HG02763 (cell line): ENCODE measurements around the gene METTL9.
"Not testable (repeated sequence)": the region's sequence is repeated elsewhere in the genome, so short reads cannot be mapped to it uniquely, and the experiment has no call there.

Source experiments
- ATAC-seq: cut with Tn5 transposase; IDR thresholded peaks from one replicate; pipeline ENCODE4 v1.9.1; 2021; ENCODE audit warnings: mild to moderate bottlenecking, moderate library complexity; ENCODE audit not compliant: unreplicated experiment

METTL9 gene

GRCh38 chr16:21573506-21573905 lies 25.9 kb upstream of the METTL9 start:
- ATAC-seq, result not testable (repeated sequence)

DNA sequence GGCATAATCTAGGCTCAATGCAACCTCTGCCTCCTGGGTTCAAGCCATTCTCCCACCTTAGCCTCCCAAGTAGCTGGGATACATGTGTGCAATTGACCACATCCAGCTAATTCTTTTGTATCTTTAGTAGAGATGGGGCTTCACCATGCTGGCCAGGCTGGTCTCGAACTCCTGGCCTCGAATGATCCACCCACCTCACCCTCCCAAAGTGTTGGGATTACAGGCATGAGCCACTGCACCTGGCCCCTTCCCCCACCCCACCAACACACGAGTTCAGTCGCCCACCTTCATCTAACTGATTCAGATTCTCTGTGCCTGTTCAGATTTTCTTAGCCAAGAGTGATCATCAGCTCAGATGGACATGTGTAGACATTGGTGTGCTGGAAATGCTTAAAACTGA lies 25.0 kb upstream of the METTL9 start:
- no peak for ATAC-seq

- not testable (repeated sequence) for ATAC-seq
These were observed 23.1 kb upstream of the METTL9 start for GRCh38 chr16:21576323-21576722.

DNA sequence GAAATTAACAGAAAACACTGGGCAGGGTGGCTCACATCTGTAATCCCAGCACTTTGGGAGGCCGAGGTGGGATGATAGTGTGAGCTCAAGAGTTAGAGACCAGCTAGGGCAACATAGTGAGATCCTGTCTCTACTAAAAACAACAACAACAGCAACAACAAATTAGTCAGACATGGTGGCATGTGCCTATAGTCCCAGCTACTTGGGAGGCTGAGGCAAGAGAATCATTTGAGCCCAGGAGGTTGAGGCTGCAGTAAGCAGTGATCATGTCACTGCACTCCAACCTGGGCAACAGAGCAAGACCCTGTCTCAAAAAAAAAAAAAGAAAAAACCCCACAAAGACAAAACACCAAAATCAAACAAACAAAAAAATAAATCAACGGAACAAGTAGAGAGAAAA lies 21.9 kb upstream of the METTL9 start:
- not testable (repeated sequence) for ATAC-seq

DNA sequence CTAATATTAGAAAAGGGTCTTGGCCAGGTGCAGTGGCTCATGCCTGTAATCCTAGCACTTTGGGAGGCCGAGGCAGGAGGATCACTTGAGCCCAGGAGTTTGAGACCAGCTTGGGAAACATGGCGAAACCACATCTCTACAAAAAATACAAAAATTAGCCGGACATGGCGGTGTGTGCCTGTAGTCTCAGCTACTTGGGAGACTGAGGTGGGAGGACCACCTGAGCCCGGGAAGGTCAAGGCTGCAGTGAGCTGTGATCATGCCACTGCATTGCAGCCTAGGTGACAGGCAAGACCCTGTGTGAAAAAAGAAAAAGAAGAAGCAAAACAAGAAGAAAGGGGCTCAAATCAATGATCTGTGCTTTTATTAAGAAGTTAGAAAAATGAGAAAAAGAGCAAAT lies 21.1 kb upstream of the METTL9 start:
- not testable (repeated sequence) for ATAC-seq

GRCh38 chr16:21580131-21580530 lies 19.2 kb upstream of the METTL9 start:
- ATAC-seq, result not testable (repeated sequence)

DNA sequence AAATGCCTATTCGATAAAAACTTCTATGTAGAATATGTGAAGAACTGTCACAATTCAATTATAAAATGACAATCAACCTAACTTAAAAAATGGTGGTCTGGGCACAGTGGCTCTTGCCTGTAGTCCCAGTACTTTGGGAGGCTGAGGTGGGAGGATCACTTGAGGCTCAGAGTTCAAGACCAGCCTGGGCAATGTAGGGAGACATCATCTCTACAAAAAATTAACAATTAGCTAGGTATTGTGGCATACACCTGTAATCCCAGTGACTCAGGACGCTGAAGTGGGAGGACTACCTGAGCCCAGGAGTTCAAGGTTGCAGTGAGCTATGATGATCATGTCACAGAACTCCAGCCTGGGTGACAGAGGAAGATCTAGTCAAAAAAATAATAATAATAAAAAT lies 18.6 kb upstream of the METTL9 start:
- ATAC-seq, result no peak

DNA sequence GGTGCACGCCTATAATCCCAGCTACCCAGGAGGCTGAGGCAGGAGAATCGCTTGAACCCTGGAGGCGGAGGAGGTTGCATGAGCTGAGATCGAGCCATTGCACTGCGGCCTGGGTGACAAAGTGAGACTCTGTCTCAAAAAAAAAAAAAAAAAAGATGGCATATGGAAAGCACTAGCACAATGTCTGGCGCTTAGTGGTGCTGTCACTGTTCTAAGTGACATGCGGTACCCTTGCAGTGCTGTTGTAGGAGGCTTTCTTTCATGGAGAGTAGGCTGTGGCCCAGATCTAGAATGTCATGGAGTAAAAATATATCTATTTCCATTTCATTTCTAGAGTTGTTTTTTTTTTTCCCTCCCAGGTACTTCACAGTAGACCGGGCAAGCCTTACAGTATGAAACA lies 14.6 kb upstream of the METTL9 start:
- ATAC-seq, result no peak

GRCh38 chr16:21588593-21588992 lies 10.8 kb upstream of the METTL9 start:
- not testable (repeated sequence) for ATAC-seq

- no peak for ATAC-seq
These were observed 9.8 kb upstream of the METTL9 start for GRCh38 chr16:21589551-21589950.

DNA sequence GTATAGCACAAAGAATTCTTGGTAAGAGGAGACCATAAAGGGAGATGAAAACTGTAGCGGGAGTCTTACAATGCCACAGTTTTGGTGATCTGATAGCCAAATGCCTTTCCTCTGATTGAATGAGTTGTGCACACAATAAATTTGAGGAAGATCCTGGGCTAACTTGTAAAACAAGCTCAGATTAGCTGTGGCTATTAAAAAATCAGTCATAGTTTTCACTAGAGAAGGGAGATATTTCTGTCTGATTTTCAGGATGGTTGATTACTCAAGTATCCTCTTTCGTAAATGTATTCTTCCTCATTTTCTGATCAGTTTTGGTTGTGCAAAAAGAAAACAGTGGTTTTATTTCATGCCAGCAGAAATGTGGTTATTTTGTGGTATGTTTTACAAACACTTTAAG lies 9.1 kb upstream of the METTL9 start:
- no peak for ATAC-seq

- ATAC-seq, result no peak
These were observed 8.6 kb upstream of the METTL9 start for GRCh38 chr16:21590796-21591195.

- no peak for ATAC-seq
These were observed 7.2 kb upstream of the METTL9 start for GRCh38 chr16:21592191-21592590.

DNA sequence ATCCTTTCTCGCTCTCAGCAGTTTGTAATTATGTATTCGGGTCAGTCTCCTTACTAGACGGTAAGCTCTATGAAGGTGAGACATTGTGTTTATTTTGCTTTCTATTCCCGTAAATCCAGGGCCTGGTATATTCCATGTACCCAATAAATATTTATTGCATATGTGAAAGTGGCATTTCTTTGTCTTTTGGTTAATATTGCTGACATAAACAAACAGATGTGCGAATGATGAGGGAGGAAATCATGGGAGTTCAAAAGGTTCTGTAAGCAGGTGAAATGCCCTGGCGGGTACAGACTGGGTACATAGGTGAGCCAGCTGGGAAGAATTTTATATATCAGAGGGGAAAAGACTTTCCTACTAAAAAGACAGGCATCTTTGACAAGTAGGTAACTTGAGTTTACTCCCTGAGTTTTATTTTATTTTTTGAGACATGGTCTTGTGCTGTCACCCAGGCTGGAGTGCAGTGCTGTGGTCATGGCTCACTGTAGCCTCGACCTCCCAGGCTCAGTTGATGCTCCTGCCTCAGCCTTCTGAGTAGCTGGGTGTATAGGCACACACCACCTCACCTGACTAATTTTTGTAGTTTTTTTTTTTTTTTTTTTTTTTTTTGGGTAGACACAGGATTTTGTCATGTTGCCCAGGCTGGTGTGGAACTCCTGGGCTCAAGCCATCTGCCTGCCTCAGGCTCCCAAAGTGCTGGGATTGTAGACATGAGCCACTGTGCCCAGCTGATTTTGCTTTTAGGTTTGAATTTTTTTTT lies 5.7 kb upstream of the METTL9 start:
- no peak for ATAC-seq

- no peak for ATAC-seq
These were observed 1.8 kb upstream of the METTL9 start for GRCh38 chr16:21597561-21598030.

- ATAC-seq, result no peak
These were observed 1.2 kb upstream of the METTL9 start for GRCh38 chr16:21598206-21598605.

GRCh38 chr16:21598701-21599121 lies 666 bp upstream of the METTL9 start:
- no peak for ATAC-seq

DNA sequence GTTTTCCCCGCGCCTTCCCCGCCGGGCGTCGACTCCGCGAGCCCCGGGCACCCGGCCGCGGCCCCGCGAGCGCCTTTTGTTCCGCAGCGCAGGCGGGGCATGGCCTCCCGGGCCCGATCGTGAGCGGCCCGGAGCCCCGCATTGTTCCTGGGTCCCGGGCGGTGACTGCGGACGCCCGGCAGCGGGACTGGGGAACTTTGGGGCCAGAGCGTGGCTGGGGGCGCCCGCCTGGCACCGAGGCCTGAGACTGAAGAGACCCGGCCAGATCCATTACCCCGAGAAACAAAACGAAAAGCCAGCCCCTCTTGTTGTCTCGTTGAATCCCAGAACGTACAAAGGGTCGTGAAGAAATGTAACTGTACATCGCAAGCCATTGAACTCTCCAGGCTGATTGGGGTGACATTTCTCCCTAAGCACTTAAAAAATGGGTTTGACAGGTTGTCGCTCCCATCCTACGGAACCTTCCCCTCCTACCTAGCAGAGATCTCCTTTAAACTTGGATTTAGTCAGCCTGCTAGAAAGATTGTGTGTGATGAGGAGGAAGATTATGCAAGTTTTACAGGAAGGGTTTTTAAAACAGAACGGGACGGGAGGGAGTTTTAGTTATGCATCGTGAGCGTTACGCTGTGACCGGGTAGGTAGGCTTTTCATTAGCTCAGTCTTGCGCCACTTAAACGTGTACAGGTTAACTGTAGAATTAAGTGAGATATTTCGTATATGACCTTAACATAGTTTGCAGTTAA lies 825 bp downstream of the METTL9 start:
- ATAC-seq, result peak; percentile 24

GRCh38 chr16:21602785-21603184 lies 3.4 kb downstream of the METTL9 start:
- ATAC-seq, result no peak

- no peak for ATAC-seq
These were observed 4.6 kb downstream of the METTL9 start for GRCh38 chr16:21603928-21604327.

GRCh38 chr16:21605848-21606247 lies 6.5 kb downstream of the METTL9 start:
- ATAC-seq, result not testable (repeated sequence)

- ATAC-seq, result no peak
These were observed 9.4 kb downstream of the METTL9 start for GRCh38 chr16:21608639-21609328.
